H9 (cell line): Measurements from ENCODE around the gene SPATS2. TPM values are rescaled to one million over a fixed set of nuclear protein-coding genes. Genes with fewer than 3 reads are reported as not detected.

ENCODE experiments used
- DNase-seq: peaks from one replicate; pipeline ENCODE4 v3.0.0-alpha.2; 2017
- H2AFZ ChIP-seq: one replicate; pipeline ENCODE4 v1.6.1; 2013; ENCODE audit warnings: mild to moderate bottlenecking, low read length, control low read depth, moderate library complexity
- H2AK5ac ChIP-seq: 2 replicates; pipeline ENCODE4 v1.6.1; 2013; ENCODE audit warnings: low read length, control low read depth, mixed read lengths; ENCODE audit not compliant: insufficient read length
- H2BK120ac ChIP-seq: one replicate; pipeline ENCODE4 v1.6.1; 2013; ENCODE audit warnings: low read depth, mild to moderate bottlenecking, low read length, control low read depth, inconsistent platforms; ENCODE audit not compliant: poor library complexity, severe bottlenecking
- H2BK12ac ChIP-seq: 2 replicates; pipeline ENCODE4 v1.6.1; 2013; ENCODE audit warnings: low read length, control low read depth, mixed read lengths, low read depth; ENCODE audit not compliant: insufficient read length
- H2BK15ac ChIP-seq: 2 replicates; pipeline ENCODE4 v1.6.1; 2013; ENCODE audit warnings: low read depth, low read length, control low read depth
- H2BK20ac ChIP-seq: one replicate; pipeline ENCODE4 v1.6.1; 2013; ENCODE audit warnings: low read depth, mild to moderate bottlenecking, low read length, control low read depth, inconsistent platforms; ENCODE audit not compliant: poor library complexity, severe bottlenecking
- H2BK5ac ChIP-seq: 2 replicates; pipeline ENCODE4 v1.6.1; 2013; ENCODE audit warnings: low read length, control low read depth, mixed read lengths; ENCODE audit not compliant: insufficient read length
- H3K14ac ChIP-seq: 2 replicates; pipeline ENCODE4 v1.6.1; 2013; ENCODE audit warnings: low read length, control low read depth; ENCODE audit not compliant: insufficient read depth
- H3K18ac ChIP-seq: 2 replicates; pipeline ENCODE4 v1.6.1; 2013; ENCODE audit warnings: low read depth, mild to moderate bottlenecking, mixed read lengths, low read length, control low read depth; ENCODE audit not compliant: insufficient read length
- H3K23ac ChIP-seq: 2 replicates; pipeline ENCODE4 v1.6.1; 2013; ENCODE audit warnings: low read length, control low read depth, mixed read lengths, low read depth; ENCODE audit not compliant: insufficient read length
- H3K23me2 ChIP-seq: 2 replicates; pipeline ENCODE4 v1.6.1; 2013; ENCODE audit warnings: low read depth, mild to moderate bottlenecking, mixed read lengths, low read length, control low read depth; ENCODE audit not compliant: insufficient read length, poor library complexity, severe bottlenecking
- H3K27ac ChIP-seq: 2 replicates; pipeline ENCODE4 v1.5.1; 2013; ENCODE audit warnings: low read length, control low read depth, mixed read lengths, low read depth; ENCODE audit not compliant: insufficient read length
- H3K27me3 ChIP-seq: 2 replicates; pipeline ENCODE4 v1.6.1; 2013; ENCODE audit warnings: low read length, control low read depth, inconsistent platforms; ENCODE audit not compliant: insufficient read depth
- H3K4ac ChIP-seq: 2 replicates; pipeline ENCODE4 v1.6.1; 2013; ENCODE audit warnings: low read depth, mild to moderate bottlenecking, control low read depth, inconsistent platforms, low read length, moderate library complexity
- H3K4me1 ChIP-seq: 2 replicates; pipeline ENCODE4 v1.6.1; 2013; ENCODE audit warnings: low read length, control low read depth, inconsistent platforms; ENCODE audit not compliant: insufficient read depth
- H3K4me2 ChIP-seq: 2 replicates; pipeline ENCODE4 v1.6.1; 2013; ENCODE audit warnings: low read length, control low read depth, mixed read lengths; ENCODE audit not compliant: insufficient read length, insufficient read depth
- H3K56ac ChIP-seq: 2 replicates; pipeline ENCODE4 v1.6.1; 2013; ENCODE audit warnings: low read depth, mild to moderate bottlenecking, mixed read lengths, low read length, control low read depth; ENCODE audit not compliant: insufficient read length
- H3K79me1 ChIP-seq: 2 replicates; pipeline ENCODE4 v1.6.1; 2013; ENCODE audit warnings: low read depth, mild to moderate bottlenecking, moderate library complexity, low read length, control low read depth, inconsistent platforms; ENCODE audit not compliant: insufficient read depth, poor library complexity, severe bottlenecking
- H3K79me2 ChIP-seq: 2 replicates; pipeline ENCODE4 v1.6.1; 2013; ENCODE audit warnings: low read length, control low read depth, inconsistent platforms; ENCODE audit not compliant: insufficient read depth
- H3K9ac ChIP-seq: 2 replicates; pipeline ENCODE4 v1.6.1; 2013; ENCODE audit warnings: low read length, control low read depth, mixed read lengths; ENCODE audit not compliant: insufficient read length; ENCODE audit errors: extremely low read depth
- H3K9me3 ChIP-seq: one replicate; pipeline ENCODE4 v1.6.1; 2013; ENCODE audit warnings: low read depth, low read length, inconsistent platforms; ENCODE audit not compliant: control insufficient read depth
- H3T11ph ChIP-seq: one replicate; pipeline ENCODE4 v1.6.1; 2013; ENCODE audit warnings: mild to moderate bottlenecking, low read length, control low read depth, inconsistent platforms
- H4K20me1 ChIP-seq: one replicate; pipeline ENCODE4 v1.6.1; 2013; ENCODE audit not compliant: control insufficient read depth, insufficient read length, insufficient read depth
- H4K5ac ChIP-seq: 2 replicates; pipeline ENCODE4 v1.6.1; 2013; ENCODE audit warnings: low read depth, mild to moderate bottlenecking, mixed read lengths, low read length, control low read depth; ENCODE audit not compliant: insufficient read length
- H4K8ac ChIP-seq: replicated peaks from 2 replicates; pipeline ENCODE4 v1.6.1; 2013; ENCODE audit warnings: low read length, control low read depth, mixed read lengths, low read depth; ENCODE audit not compliant: insufficient read length
- H4K91ac ChIP-seq: 2 replicates; pipeline ENCODE4 v1.6.1; 2013; ENCODE audit warnings: low read depth, mild to moderate bottlenecking, moderate library complexity, mixed read lengths, low read length, control low read depth; ENCODE audit not compliant: insufficient read length
- H3K27ac Mint-ChIP-seq, 3 experiments: 2 replicates in 2 of 3; 3 replicates in 1 of 3; pipeline ENCODE4 v1.8.0; 2020 to 2021; ENCODE audit warnings: mixed read lengths in 3 of 3, mild to moderate bottlenecking in 1 of 3, moderate library complexity in 1 of 3
- H3K27me3 Mint-ChIP-seq: 2 replicates; pipeline ENCODE4 v1.8.0; 2021; ENCODE audit warnings: low read depth, mild to moderate bottlenecking, moderate library complexity, mixed read lengths
- H3K36me3 Mint-ChIP-seq, 3 experiments: 2 replicates in 2 of 3; 3 replicates in 1 of 3; pipeline ENCODE4 v1.8.0; 2020 to 2021; ENCODE audit warnings: low read depth in 3 of 3, mixed read lengths in 3 of 3; ENCODE audit not compliant: insufficient read depth in 1 of 3
- H3K4me1 Mint-ChIP-seq, 2 experiments: 2 replicates each; pipeline ENCODE4 v1.8.0; 2020; ENCODE audit warnings: mixed read lengths in 2 of 2
- H3K4me3 Mint-ChIP-seq, 2 experiments: 2 replicates in 1 of 2; 3 replicates in 1 of 2; pipeline ENCODE4 v1.8.0; 2020 to 2021; ENCODE audit warnings: mild to moderate bottlenecking in 2 of 2, mixed read lengths in 2 of 2, moderate library complexity in 1 of 2
- H3K9me3 Mint-ChIP-seq, 2 experiments: 2 replicates in 1 of 2; 3 replicates in 1 of 2; pipeline ENCODE4 v1.8.0; 2020; ENCODE audit warnings: mild to moderate bottlenecking in 2 of 2, mixed read lengths in 2 of 2, moderate library complexity in 1 of 2
- CTCF ChIP-seq: fragments of 200-600 bp; sonication (generic); conservative IDR thresholded peaks from 3 replicates; pipeline ENCODE4 v1.8.0; 2021; ENCODE audit warnings: antibody characterized with exemption, mild to moderate bottlenecking
- WGBS: extraction: QIAGEN DNeasy Blood & Tissue Kit; methylation state at CpG from one replicate; pipeline ENCODE4 v1.1.7; 2013; ENCODE audit warnings: missing lambda C conversion rate, low lambda C conversion rate, mixed read lengths; ENCODE audit not compliant: insufficient read length; ENCODE audit errors: extremely low coverage; 5-methylcytosine and 5-hydroxymethylcytosine counted together
- total RNA-seq: library from RNA; stranded (reverse); gene quantifications from 2 replicates; pipeline ENCODE4 v1.2.1, GENCODE V29; 2021

SPATS2 gene
- total RNA-seq, 1 experiment from 2014 or later, result 17.1 TPM

GRCh38 chr12:49327887-49328286, 39.4 kb upstream of the SPATS2 start:
- WGBS, result no CpG with 5 or more reads among the region's 2 CpGs
- Histone ChIP-seq H2BK12ac (no peak overlapping the region), H2BK120ac (no peak overlapping the region), H3K23me2 (peaks cover 7% of the 10 kb centered on the region), H4K5ac (no peak overlapping the region), H3K27ac (no peak overlapping the region), H2BK5ac (no peak overlapping the region), H2BK15ac (no peak overlapping the region), H2AFZ (no peak overlapping the region), H3K79me2 (no peaks in the 10 kb centered on the region; the same call in 1 of the 2 replicates), H4K8ac (no peak overlapping the region), H3K14ac (no peak overlapping the region), H4K20me1 (no peaks in the 10 kb centered on the region), H3K23ac (no peak overlapping the region), H3K9ac (no peak overlapping the region), H3T11ph (no peak overlapping the region), H2AK5ac (no peak overlapping the region), H2BK20ac (no peak overlapping the region), H3K4ac (no peak overlapping the region), H3K4me2 (no peak overlapping the region), H3K9me3 (no peaks in the 10 kb centered on the region), H4K91ac (no peak overlapping the region), H3K56ac (no peak overlapping the region), H3K79me1 (peaks cover 3% of the 10 kb centered on the region), H3K27me3 (no peaks in the 10 kb centered on the region), H3K18ac (no peak overlapping the region), H3K4me1 (no peaks in the 10 kb centered on the region)
- Mint-ChIP-seq H3K36me3 (peaks cover 19 to 68% (median 57%) of the 10 kb centered on the region in 3 experiments; a peak in 6 of 7 replicates), H3K4me3 (no peak overlapping the region), H3K9me3 (no peaks in the 10 kb centered on the region), H3K27ac (no peak overlapping the region), H3K27me3 (peaks cover 11% of the 10 kb centered on the region), H3K4me1 (peaks cover 3 to 15% of the 10 kb centered on the region in 2 experiments; a peak in 2 of 4 replicates)
- TF ChIP-seq CTCF, result no peak
- no peak for DNase-seq
